HG02623 (cell line): ENCODE measurements around the gene AVP.

ENCODE experiments used
- ATAC-seq: cut with Tn5 transposase; IDR thresholded peaks from one replicate; pipeline ENCODE4 v1.9.1; 2021; ENCODE audit warnings: moderate library complexity; ENCODE audit not compliant: unreplicated experiment

The AVP gene

DNA sequence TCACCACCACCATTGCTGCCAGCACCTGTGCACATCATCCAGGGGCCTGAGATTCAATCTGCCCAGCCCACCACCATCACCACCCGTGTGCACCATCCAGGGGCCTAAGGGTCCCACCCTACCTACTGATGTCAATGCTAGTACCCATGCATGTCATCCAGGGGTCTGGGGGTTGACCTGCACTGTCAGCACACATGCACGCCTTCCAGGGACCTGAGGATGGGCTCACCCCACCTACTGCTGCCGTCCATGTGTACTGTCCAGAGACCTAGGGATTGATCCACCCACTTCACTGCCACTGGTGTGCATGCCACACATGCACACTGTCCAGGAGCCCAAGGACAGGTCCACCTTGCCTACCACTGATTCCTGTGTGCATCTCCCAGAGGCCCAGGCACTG is 25.0 kb downstream of the AVP start:
- ATAC-seq, result no peak

DNA sequence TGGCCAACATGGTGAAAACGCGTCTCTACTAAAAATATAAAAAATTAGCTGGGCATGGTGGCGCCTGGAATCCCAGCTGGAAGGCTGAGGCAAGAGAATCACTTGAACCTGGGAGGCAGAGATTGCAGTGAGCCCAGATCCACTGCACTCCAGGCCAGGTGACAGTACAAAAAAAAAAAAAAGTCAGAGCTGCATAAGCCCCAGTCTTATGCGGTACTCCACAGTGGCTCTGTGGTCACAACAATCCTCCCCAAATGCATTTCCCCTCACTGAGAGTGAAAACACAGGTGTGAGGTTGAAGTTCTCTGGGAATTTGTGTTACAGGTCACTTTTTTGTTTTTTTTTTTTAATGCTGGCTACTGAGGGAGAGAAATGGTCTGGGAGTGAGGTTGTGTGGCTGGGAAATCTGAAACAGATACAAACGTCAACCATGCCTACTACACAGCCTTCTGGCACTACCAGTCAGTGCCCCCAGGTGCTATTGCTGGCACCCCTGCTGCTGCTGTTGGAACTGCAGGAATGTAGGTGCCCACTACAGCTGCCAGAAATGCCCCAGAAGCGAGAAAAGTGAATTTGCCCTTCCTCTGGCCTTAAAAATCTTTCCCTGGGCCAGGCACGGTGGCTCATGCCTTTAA is 33.0 kb downstream of the AVP start:
- no peak for ATAC-seq

DNA sequence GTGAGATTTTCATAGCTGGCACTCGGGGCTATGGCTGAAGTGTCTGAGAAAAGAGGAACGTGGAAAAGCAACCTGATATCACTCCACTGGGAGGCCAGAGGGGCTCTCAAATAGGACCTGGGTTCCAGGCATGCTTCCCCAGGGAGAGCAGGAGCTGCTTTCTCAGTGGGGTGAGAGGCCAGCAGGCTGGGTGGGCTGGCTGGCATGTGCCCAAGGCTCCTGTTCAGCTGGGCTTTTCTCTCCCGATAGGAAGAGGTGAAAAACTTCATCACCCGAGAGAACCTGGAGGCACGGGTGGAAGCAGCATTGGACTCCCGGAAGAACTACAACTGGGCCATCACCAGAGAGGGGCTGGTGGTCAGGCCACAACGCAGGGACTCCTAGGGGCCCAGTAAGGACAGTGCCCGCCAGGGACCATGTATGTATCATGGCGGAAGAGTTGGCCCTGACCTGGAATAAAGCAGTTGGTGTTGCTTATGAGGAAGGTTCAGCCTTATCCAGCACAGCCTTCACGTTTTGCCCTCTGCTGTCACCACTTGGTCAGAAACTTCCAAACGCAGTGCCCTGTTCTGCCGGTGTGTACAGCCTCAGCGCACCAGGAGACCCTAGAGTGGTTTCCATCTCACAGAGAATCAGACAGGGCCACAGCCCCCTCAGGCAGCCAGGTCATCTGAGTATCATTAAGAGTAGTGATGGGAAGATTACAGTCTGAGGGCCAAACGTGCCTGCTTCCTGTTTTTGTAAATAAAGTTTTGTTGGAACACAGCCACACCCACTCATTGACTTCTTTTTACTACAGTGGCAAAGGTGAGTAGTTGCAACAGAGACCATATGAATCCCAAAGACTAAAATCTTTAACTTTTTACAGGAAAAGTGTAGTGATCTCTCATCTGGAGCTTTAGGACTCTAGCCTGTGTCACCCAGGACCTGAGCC is 36.8 kb downstream of the AVP start:
- no peak for ATAC-seq

DNA sequence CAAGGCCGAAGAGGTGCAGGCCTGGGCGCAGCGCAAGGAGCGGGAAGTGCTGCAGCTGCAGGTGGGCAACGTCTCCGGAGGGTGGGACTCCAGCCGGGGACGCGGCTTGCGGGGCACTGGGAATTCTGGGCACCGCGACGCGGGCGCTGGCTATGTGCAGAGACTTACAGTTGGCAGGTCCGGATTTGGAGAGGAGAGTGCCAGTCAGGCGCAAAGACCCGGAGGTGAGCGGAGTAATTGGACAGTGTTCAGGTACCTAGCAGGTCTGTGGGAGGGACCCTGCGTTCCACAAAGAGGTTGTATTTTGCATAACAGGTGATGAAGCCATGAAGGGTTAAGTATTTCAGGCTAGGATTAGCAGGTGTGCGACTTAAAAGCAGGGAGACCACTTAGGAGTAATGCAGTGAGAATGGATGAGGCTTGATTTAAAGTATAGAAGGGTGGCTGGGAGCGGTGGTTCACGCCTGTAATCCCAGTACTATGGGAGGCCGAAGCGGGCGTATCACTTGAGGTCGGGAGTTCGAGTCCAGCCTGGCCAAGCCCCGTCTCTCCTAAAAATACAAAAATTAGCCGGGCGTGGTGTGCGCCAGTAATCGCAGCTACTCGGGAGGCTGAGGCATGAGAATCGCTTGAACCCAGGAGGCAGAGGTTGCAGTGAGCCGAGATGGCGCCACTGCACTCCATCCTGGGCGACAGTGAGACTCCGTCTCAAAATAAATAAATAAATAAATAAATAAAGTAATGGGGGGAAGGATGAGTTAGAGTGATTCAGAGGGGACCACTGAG is 37.7 kb downstream of the AVP start:
- no peak for ATAC-seq

DNA sequence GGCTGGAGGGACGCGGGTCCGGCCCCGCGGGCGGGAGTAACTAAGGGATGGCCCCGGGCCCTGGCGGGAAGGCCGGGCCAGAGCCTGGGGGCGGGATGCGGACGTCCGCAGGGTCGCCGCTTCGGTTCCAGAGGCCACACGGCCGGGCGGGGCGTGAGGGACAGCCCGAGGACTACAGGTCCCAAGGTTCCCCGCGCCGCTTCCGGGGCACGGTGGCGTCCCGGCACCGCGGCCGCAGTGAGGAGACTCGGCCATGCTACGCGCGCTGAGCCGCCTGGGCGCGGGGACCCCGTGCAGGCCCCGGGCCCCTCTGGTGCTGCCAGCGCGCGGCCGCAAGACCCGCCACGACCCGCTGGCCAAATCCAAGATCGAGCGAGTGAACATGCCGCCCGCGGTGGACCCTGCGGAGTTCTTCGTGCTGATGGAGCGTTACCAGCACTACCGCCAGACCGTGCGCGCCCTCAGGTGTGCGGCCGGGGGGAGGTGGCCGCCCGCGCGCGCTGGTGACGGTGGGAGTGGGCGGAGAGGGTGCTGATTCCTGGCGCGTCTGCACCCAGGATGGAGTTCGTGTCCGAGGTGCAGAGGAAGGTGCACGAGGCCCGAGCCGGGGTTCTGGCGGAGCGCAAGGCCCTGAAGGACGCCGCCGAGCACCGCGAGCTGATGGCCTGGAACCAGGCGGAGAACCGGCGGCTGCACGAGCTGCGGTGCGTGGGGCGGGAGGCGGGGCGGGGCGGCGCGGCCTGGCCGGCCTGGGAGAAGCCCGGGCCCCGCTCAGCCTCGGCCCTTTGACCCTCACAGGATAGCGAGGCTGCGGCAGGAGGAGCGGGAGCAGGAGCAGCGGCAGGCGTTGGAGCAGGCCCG is 38.5 kb downstream of the AVP start, which contains the start of gene MRPS26:
Gene MRPS26 (plus strand): TSS at position 237 of the 861 bp plus-strand sequence. CDS start 17 bp downstream, at position 254.
- peak; percentile 93 for ATAC-seq

DNA sequence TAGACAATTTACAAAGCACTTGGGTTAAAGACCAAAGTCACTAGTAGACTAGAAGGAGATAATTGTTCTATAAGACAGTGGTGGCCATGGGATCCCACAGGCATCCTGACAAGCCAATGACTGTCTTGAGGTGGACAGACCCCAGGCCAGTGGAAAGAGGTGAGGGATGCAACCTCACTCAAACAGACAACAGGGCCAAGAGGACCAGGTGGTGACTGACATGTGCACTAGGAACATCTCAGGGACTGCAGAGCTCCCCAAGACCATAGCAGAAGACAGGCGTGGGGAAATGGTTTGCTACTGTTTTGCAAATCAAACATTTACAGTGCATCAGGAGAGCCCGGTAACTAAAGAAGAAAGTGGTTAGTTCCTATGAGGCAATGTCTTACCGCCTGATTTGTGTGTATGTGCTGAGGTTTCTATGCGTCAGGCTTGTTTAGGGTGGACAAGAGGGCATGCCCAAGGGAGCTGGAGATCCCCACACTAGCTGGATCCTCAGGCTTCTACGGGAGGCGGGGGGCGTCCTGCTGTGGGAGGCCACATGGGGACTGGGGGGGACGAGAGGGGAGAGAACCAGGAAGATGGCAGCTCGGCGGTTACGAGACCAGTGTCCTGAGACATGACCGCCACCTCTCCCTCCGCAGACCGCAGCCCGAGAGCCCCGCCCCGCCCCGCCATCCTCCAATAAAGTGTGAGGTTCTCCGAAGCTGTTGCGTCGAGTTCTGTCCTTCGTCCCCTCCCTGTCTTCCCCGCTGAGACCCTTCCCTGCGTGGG is 39.3 kb downstream of the AVP start:
- peak; percentile 38 for ATAC-seq

DNA sequence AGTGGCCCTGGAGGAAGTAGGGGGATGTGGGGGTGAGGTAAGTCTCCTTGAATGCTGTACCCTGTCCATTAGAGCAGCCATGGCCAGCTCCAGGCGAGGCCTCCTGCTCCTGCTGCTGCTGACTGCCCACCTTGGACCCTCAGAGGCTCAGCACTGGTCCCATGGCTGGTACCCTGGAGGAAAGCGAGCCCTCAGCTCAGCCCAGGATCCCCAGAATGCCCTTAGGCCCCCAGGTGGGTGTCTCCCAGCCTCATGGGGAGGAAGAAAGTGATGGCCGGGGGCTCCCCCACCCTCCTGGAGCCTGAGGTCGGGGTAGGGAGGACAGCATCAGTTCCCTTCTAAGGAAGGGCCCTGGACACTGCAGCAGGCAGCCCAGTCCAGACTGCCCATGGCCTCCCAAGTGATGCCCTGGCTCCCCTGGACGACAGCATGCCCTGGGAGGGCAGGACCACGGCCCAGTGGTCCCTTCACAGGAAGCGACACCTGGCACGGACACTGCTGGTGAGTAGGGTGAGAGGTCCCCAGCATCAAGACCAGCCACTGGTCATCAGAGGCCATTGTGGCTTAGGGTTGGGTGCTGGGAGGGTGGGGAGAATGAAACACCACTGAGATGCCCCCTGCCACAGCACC is 40.1 kb downstream of the AVP start:
- no peak for ATAC-seq

DNA sequence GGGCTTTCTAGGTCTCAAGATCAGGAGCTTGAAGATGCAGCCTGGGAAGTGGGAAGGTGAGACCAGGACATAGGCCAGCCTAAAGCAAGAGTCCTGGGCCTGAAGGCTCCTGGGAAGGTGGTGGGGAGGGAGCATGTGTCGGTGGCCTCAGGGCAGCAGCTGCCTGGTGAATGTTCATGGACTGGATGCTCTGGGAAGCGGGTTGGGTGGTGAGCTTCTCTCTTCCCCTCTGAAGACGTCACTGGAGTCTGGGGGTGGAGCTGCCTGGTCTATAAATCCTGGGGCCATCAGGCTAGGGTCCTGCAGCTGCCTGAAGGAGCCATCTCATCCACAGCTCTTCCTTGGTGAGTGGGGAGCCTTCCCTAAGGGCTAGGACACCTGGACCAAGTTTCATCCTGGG is 41.2 kb downstream of the AVP start, which contains the start of gene GNRH2:
Gene GNRH2 (plus strand): TSS at position 301 of the 400 bp plus-strand sequence. CDS start 793 bp downstream, outside the sequence.
- ATAC-seq, result no peak

DNA sequence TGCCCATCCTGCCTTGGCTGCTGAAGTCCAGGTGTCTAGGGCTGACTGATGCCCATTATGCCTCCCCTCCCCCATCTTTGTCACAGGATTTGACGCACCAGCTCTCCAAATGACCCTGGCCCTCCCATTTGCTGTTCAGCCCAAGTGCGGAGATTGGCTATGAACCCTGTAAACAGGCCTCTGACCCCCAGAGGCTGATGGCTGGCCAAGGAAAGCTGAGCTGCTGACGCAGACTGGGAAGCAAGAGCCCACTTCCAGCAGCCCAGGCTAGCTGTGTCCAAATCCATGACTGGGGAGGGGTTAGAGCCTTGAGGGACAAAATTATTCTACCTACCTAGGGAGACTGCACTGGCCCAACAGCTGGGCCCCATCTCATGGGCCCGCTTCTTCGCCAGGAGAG is 41.9 kb downstream of the AVP start:
- ATAC-seq, result no peak

DNA sequence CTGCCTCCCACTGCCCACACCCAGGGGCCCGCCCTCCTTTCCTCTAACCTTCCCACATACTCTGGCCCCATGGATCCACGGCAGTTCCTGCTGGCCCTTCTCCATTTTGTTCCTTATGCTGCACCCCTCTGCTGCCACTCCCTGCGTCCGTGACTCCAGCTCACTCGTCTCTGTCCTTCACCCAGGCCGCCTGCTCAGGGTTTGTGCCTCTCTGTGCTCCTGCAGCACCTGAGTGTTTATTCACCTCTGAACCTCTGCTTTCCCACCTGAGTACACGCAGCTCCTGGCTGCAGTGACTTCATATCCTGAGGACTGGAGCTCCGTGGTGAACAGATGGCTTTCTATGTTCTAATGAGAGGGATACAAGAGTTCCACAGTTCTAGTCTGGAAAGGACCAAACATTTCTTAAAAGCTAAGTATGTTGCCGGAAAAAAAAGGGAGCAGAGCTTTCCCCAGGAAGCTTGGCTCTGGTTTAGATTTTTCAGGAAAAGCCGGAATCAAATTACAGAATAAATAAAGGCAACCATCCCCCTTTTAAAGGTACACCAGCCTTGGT is 42.6 kb downstream of the AVP start:
- no peak for ATAC-seq

DNA sequence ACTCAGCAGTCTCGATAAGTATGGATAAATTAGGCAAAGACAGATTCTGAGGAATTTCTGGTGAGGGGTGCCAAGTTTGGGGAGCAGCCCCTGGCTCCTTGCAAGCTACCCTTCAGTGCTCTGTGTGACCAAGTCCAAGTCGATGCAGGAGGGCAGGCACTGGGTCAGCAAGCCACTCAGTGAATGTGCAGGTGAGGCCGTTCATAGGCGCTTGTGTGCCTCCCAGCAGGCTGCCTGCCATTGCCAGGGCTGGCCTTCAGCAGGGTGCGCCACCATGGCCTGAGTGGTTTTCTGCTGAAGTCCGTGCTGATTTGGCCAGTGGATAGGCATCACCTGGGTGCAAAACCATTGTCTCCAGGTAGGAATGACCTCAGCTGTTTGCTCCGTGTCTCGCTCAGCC is 44.4 kb downstream of the AVP start:
- no peak for ATAC-seq

DNA sequence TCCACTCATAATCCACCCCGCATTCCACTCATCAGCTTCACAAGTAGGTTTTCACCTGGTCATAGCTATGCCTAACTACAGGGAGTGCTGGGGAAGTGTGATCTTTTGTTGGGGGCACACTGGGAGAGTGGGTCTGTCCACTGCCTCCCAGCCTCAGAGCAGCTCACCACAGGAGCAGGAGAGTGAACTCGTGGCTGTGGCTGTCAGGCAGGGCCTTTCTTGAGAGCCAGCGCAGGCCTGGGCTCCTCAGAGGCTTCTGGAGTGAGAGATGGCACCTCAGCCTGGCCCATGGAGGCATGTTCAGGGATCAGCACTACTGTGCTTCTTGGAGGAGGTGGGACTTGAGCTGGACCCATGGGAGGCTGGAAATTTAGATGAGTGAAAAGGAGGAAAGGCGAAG is 45.1 kb downstream of the AVP start:
- ATAC-seq, result no peak

DNA sequence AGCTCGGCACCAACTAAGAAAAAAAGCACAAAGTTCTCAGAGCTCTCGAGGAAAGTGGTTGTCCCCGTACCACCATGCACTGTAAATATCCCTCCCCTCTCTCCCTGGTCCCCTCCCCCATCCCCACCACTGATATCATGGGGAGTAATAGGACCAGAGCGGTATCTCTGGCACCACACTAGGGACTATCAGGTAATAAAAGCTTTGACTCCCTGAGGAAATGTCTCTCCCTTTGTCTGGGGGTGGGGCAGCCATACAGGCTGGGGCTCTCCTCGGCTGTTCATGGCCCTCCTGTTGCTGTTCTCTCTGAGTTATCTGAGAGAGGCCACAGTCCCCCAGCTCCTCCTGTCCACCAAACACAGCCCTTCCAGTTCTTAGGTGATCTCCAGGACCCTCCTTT is 46.1 kb downstream of the AVP start:
- no peak for ATAC-seq

DNA sequence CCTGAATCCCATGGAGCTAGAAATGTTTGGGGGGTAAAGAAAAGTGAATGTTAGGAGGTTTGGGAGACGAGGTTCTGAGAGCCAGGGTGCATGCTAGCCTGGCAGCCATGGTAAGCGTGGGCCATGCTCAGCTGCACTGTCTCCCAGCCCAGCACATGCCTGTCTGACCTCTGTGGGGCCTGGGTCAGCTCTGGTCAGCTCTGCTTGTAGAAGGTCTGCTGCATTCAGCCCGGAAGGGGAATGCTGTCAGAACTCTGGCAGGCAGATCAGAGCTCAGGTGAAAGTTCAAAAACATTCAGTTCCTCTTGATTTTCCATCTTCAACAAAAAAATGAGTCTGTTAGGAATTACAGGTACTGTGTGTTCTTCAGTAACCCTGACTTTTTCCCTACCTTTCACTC is 46.9 kb downstream of the AVP start:
- no peak for ATAC-seq

DNA sequence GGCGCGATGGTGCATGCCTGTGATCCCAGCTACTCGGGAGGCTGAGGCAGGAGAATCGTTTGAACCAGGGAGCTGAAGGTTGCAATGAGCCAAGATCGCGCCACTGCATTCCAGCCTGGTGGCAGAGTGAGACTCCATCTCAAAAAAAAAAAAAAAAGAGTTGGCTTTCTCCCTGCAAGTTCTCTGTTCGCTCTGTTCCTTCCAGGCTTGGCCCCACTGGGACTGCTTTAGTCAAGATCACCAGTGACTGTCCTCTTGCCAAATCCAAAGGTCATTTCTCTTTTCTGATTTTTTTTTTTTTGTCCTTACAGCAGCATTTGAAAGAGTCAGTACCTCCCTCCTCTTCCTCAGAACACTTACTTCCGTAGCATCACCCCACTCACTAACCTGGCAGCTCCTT is 51.9 kb downstream of the AVP start:
- no peak for ATAC-seq
